Activated naive CD4-positive, alpha-beta T cell (primary cell): ENCODE measurements around the gene SPP1.
A peak's percentile ranks its signal among the peaks of the same experiment; 100 is the strongest.
"Not testable (repeated sequence)": the region's sequence is repeated elsewhere in the genome, so short reads cannot be mapped to it uniquely, and the experiment has no call there.

Experiments
- DNase-seq, 4 experiments: peaks; one replicate each; lab custom pipeline; 2025; lab: John Stamatoyannopoulos, UW

Gene SPP1

DNA sequence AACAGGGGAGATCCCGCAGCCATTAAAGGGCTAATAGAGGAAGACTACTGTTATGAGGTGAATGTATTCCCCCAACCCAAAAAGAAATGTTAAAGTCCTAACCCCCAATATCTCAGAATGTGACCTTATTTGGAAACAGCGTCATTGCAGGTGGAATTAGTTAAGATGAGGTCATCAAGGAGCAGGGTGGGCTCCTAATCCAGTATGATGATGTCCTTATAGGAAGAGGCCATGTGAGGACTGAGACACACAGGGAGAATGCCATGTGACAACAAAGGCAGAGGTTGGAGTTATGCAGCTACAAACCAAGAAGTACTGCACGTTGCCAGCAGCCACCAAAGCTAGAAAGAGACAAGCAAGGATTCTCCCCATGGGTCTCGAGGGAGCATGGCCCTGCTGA, 14.3 kb downstream of the SPP1 start:
- DNase-seq = no peak

DNA sequence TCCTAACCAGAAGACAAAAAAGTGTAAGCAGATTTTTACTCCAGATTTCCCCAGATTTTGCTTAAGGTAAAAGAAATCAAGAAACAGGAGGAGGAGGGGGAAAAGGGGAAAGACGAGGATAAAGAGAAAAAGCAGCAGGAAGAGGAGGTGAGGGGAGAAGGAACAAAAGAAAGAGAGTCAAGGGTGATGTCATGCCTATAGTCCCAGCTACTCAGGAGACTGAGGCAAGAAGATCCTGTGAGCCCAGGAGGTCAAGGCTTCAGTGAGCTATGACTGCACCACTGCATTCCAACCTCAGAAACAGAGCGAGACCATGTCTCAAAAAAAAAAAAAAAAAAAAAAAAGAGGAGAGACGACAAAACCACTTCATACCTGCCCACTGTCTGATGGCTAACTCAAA, 19.9 kb downstream of the SPP1 start:
- DNase-seq = no peak

GRCh38 chr4:87999191-87999691, 23.7 kb downstream of the SPP1 start:
- not testable (repeated sequence) for DNase-seq

DNA sequence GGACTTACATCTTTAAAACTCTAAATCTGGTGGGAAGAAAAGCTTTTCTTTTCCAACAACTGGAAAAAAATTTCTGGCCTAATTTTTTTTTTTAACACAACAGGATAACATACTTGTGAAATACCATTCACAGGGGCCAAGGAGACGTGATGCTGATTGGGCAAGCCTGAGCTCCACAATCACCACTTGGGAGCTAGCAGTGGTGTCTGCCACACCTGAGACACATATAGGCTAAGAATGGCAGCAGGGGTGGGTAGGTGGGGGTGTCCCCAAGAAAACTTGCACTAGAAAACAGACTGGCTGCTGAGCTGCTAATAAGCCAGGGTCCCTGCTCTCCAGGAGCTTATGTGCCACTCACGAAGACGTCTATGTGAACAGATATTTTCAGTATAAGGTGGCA, 26.4 kb downstream of the SPP1 start:
- DNase-seq = no peak

- DNase-seq = no peak
These were observed 27.3 kb downstream of the SPP1 start for GRCh38 chr4:88002786-88003185.

- no peak for DNase-seq
These were observed 27.7 kb downstream of the SPP1 start for GRCh38 chr4:88003261-88003660.

DNA sequence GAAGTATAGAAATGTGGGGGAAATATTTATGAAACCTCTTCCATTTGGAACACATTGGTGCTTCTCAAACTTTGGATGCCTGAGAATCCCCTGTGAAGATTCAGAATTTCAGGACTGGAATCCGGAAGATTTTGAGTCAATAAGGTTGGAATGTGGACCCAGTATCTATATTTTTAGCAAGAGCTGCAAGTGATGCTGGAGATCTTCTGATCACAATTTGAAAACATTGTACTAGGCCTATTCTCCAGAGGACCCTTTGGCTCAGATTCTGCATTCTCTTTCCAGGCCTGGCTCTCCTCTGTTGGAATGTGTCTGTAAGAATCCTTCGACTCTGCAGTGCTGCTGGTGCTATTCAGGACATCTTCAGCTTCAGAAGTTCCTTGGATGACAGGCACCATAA, 29.6 kb downstream of the SPP1 start:
- DNase-seq = no peak

DNA sequence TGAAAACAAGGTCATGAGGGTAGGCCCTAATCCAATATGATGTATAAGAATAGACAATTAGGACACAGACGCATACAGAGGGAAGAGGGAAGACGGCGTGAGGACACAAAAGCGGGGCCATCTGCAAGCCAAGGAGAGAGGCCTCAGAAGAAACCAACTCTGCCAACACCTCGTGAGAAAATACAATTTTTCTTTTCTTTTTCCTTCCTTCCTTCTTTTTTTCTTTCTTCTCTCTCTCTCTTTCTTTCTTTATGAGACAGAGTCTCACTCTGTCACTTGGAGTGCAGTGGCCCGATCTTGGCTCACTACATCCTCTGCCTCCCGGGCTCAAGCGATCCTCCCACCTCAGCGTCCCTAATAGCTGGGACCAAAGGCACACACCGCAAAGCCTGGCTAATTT, 30.4 kb downstream of the SPP1 start:
- DNase-seq = no peak

GRCh38 chr4:88006956-88007303, 31.4 kb downstream of the SPP1 start:
- DNase-seq = no peak

DNA sequence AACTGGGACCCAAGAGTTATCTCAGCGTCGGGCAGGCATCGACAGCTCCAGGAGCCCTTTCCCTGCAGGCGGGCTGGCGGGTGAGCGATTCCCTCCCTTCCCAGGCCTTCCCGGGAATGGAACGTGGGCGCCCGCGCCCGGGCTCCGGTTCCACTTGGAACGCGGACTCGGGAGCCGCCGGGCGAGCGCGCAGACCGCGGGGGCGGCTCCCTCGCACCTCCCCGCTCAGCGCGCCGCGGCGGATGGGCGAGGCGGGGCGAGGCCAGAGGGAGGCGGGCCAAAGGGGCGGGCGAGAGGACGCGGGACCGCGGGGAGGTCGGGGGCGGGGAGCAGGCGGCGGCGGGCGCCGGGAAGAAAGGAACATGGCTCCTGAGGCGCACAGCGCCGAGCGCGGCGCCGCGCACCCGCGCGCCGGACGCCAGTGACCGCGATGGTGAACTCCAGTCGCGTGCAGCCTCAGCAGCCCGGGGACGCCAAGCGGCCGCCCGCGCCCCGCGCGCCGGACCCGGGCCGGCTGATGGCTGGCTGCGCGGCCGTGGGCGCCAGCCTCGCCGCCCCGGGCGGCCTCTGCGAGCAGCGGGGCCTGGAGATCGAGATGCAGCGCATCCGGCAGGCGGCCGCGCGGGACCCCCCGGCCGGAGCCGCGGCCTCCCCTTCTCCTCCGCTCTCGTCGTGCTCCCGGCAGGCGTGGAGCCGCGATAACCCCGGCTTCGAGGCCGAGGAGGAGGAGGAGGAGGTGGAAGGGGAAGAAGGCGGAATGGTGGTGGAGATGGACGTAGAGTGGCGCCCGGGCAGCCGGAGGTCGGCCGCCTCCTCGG, 32.0 kb downstream of the SPP1 start, which contains the start of gene PKD2:
Gene PKD2, plus strand, starts transcription at position 332 of the 818 bp plus-strand sequence. Its CDS starts 99 bp downstream, at position 431.
- peak; percentile 3 to 58 (median 16) for DNase-seq

DNA sequence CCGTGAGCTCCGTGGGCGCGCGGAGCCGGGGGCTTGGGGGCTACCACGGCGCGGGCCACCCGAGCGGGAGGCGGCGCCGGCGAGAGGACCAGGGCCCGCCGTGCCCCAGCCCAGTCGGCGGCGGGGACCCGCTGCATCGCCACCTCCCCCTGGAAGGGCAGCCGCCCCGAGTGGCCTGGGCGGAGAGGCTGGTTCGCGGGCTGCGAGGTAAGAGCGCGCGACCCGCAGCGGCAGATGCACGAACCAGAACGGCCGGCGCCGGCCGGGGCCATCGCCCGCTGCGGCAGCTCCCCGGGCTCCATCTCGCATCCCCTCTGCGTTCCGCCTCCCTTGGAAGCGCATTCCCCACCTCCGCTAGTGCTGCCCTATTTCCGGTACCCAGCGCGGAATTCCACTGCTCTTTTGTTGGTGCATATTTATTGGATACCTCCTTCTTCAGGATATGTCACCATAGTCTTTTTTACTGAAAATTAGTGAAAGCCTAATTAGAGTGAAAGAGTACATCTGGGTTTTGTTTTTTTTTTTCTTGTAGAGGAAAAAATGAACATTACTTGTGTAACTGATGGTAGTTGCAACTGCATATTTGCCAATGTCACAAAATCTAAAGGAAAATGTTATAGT, 32.7 kb downstream of the SPP1 start:
- DNase-seq = no peak

- no peak for DNase-seq
These were observed 33.2 kb downstream of the SPP1 start for GRCh38 chr4:88008743-88009171.

- DNase-seq = no peak
These were observed 34.4 kb downstream of the SPP1 start for GRCh38 chr4:88009871-88010270.

DNA sequence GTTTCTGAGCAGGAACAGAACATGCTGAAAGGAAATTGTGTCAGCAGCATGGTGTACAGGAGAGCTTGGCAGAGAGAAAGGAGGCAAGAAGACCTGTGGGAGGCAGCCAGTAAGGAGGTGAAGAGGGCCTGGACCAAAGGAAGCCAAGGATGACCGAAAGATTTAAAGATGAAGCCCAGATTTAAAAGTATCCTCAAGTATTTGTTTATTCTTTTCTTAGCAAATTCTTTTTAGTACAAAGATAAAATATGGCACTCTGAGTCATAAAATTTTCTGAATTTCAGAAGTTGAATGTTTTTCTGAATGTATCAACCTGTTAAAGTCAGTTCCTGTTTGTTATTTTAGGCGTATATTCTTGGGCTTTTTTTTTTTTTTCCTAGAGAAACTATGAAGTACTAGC, 35.5 kb downstream of the SPP1 start:
- DNase-seq = no peak

GRCh38 chr4:88012647-88013046, 37.1 kb downstream of the SPP1 start:
- DNase-seq = no peak

DNA sequence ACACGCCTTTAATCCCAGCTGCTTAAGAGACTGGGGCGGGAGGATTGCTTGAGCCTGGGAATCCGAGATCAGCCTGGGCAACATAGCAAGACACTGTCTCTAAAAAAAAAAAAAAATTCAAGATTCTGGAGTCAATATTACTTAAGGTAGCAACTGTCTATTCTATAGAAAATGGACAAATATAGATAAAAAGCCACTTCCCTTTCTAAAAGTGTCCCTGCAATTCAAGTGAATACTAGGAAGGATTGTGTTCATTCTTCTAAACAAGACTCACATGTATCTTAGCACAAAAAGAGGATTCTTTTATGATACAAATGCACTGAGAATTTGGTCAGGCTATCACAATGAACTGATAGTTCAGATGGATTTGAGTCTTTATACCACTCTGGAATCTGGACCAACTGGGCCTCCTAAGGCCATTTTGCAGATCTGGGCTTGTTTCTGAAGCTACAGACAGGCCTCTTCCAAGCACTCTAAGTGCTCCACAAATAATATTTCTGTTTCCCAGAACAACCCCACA, 38.9 kb downstream of the SPP1 start:
- no peak for DNase-seq

DNA sequence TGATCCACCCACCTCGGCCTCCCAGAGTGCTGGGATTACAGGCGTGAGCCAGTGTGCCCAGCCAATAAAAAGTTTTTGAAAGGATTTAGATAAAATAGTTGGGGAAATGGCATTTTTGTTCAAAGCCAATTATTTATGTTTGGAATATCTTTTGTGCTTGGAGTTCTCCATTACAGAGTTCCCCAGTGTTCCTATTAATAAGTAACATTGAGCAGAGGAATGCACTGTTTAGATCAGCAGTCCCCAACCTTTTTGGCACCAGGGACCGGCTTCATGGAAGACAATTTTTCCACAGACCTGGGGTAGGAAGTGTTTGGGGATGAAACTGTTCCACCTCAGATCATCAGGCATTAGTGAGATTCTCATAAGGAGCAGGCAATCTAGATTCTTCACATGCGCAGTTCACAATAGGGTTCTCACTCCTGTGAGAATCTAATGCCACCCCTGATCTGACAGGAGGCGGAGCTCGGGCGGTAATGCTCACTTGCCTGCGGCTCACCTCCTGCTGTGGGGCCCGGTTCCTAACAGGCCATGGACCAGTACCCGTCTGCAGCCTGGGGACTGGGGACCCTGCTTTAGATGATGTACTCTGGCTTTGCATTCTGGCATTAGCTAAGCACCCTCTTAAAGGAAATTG, 40.3 kb downstream of the SPP1 start:
- no peak for DNase-seq

GRCh38 chr4:88017516-88018297, 42.2 kb downstream of the SPP1 start:
- DNase-seq = no peak

DNA sequence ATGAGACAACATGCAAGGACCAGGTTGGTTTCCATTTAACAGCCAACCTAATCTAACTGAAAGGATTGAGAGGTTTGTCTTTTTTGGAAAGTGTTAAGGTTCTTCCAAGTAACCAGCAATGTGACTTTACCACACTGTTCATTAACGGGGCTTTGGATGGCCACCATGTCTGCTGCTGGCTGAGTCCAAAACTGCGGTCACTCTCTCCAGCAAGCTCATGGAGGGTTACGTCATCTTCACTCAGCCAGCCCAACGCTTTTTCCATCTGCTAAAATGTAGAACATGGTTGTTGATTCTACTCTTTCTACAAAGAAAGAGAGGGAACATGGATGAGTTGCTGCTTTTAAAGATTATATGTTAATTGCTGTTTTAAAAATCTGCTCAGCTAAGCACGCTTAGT, 43.0 kb downstream of the SPP1 start:
- no peak for DNase-seq

DNA sequence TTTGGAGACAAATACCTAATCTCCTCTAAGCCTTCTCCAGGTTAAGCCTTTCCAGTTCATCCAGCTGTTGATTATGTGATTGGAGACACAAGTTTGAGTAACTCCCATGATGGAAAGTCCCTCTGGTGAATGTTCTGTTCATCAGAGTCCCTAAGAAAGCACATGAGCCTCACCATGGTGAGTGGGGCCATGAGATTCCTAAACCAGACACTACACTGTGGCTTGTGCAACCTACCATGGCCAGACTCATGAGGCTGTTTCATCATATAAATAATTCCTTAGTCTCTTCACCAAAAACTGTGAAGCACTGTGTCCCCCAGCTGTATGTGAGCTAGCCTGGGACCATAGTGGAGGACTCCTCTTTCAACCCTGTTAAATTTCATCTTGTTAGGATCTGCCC, 46.3 kb downstream of the SPP1 start:
- no peak for DNase-seq

DNA sequence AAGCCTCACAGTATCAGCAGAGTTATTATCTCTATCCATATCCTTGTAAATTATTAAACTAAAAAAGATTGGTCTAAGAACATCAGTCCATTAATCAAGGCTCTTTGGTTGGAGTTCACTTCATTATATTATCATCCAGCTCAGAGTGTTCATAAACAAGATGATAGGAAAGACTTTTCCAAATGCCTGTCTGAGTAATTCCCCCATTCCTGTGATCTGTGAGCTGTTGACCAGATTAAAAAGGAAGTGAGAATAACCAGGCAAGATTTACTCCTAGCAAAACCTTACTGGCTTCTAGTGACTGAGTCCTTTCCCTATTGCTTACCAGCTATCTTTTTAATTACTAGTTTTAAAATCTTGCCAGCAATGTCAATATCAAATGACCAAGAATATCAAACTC, 46.8 kb downstream of the SPP1 start:
- DNase-seq = no peak
